K562 (cell line): ENCODE results near the gene COL5A3. TPM values are rescaled to one million over a fixed set of nuclear protein-coding genes. Genes with fewer than 3 reads are reported as not detected.
A peak's percentile ranks its signal among the peaks of the same experiment; 100 is the strongest.

Experiments used
- ATF2 ChIP-seq: sonication (generic); formaldehyde crosslinking; IDR thresholded peaks from 2 replicates; pipeline ENCODE4 v1.8.1; 2022; ENCODE audit warnings: missing genetic modification reagents
- C11orf30 ChIP-seq: fragments of 450-650 bp; IDR thresholded peaks from 2 replicates; pipeline ENCODE4 v1.6.1; 2016; ENCODE audit warnings: low read depth, mild to moderate bottlenecking
- CBX3 ChIP-seq, 2 experiments: IDR thresholded peaks; 1 replicate in 1 of 2; 2 replicates in 1 of 2; pipeline ENCODE4 v1.6.1; 2012; ENCODE audit warnings: inconsistent platforms in 2 of 2, low read length in 2 of 2, borderline replicate concordance in 1 of 2, control low read depth in 1 of 2
- CREM ChIP-seq: IDR thresholded peaks from 2 replicates; pipeline ENCODE4 v1.6.1; 2014; ENCODE audit warnings: antibody characterized with exemption, low read depth
- CTCF ChIP-seq, 3 experiments: IDR thresholded peaks in 2 of 3; conservative IDR thresholded peaks in 1 of 3; 2 replicates each; pipeline ENCODE4 v1.5.1; 2011 to 2012; ENCODE audit warnings: low read length in 3 of 3, mild to moderate bottlenecking in 3 of 3, control low read depth in 2 of 3, improper control_type of control experiment in 1 of 3, inconsistent platforms in 1 of 3, low read depth in 1 of 3, mixed read lengths in 1 of 3, moderate library complexity in 1 of 3; ENCODE audit not compliant: insufficient read depth in 2 of 3
- CTCFL ChIP-seq: IDR thresholded peaks from 2 replicates; pipeline ENCODE4 v1.6.1; 2011; ENCODE audit warnings: borderline replicate concordance, low read depth, mild to moderate bottlenecking, moderate library complexity, low read length; ENCODE audit not compliant: insufficient read depth, poor library complexity, severe bottlenecking
- CXXC5 ChIP-seq: fragments of 250-450 bp; sonication (Bioruptor Pico); IDR thresholded peaks from 2 replicates; pipeline ENCODE4 v1.8.0; 2022; ENCODE audit warnings: inconsistent platforms, mild to moderate bottlenecking, moderate library complexity
- HEY1 ChIP-seq: fragments of 250-450 bp; sonication (Bioruptor Pico); IDR thresholded peaks from 2 replicates; pipeline ENCODE4 v1.5.0; 2020; ENCODE audit warnings: mild to moderate bottlenecking, moderate library complexity, borderline replicate concordance
- L3MBTL2 ChIP-seq: fragments of 450-650 bp; IDR thresholded peaks from 2 replicates; pipeline ENCODE4 v1.6.1; 2016; ENCODE audit warnings: mild to moderate bottlenecking, moderate library complexity
- MXD1 ChIP-seq: fragments of 250-450 bp; sonication (Bioruptor Pico); IDR thresholded peaks from 2 replicates; pipeline ENCODE4 v1.8.0; 2021; ENCODE audit warnings: borderline replicate concordance, mild to moderate bottlenecking, moderate library complexity; ENCODE audit not compliant: poor library complexity, severe bottlenecking
- NR3C1 ChIP-seq: sonication (generic); formaldehyde crosslinking; IDR thresholded peaks from 2 replicates; pipeline ENCODE4 v1.8.1; 2022; ENCODE audit warnings: missing genetic modification reagents
- SMAD4 ChIP-seq: fragments of 250-450 bp; sonication (Bioruptor Pico); conservative IDR thresholded peaks from 2 replicates; pipeline ENCODE4 v1.8.0; 2021; ENCODE audit warnings: inconsistent platforms, mild to moderate bottlenecking, moderate library complexity
- SRSF7 ChIP-seq: fragments of 200-400 bp; formaldehyde crosslinking; optimal IDR thresholded peaks from 2 replicates; pipeline ENCODE3; 2017; ENCODE audit warnings: mild to moderate bottlenecking, low read depth, low read length
- YY1 ChIP-seq, 3 experiments: IDR thresholded peaks; 2 replicates each; pipeline ENCODE4 v1.6.1; 2011; ENCODE audit warnings: low read length in 2 of 3, mild to moderate bottlenecking in 2 of 3, moderate library complexity in 2 of 3, borderline replicate concordance in 1 of 3, control low read depth in 1 of 3, low read depth in 1 of 3; ENCODE audit not compliant: insufficient read depth in 3 of 3, insufficient replicate concordance in 2 of 3, control insufficient read depth in 1 of 3, insufficient read length in 1 of 3; ENCODE audit errors: extremely low read depth in 1 of 3
- ZFX ChIP-seq: sonication (generic); formaldehyde crosslinking; IDR thresholded peaks from 2 replicates; pipeline ENCODE4 v1.8.0; 2022; ENCODE audit warnings: mild to moderate bottlenecking, missing genetic modification reagents, moderate library complexity
- ZNF212 ChIP-seq: fragments of 450-650 bp; formaldehyde crosslinking; IDR thresholded peaks from 2 replicates; pipeline ENCODE4 v1.4.0; 2020; ENCODE audit warnings: mild to moderate bottlenecking
- ZNF511 ChIP-seq: sonication (generic); formaldehyde crosslinking; IDR thresholded peaks from 2 replicates; pipeline ENCODE4 v1.8.0; 2022; ENCODE audit warnings: mild to moderate bottlenecking, missing genetic modification reagents
- ZNF584 ChIP-seq: fragments of 200-800 bp; sonication (Bioruptor generic); IDR thresholded peaks from 2 replicates; pipeline ENCODE4 v1.6.1; 2016; ENCODE audit warnings: low read depth, mild to moderate bottlenecking, missing genetic modification characterization, missing compliant biosample characterization
- ZNF644 ChIP-seq: fragments of 200-800 bp; sonication (Bioruptor generic); IDR thresholded peaks from 2 replicates; pipeline ENCODE4 v1.6.1; 2016; ENCODE audit warnings: low read depth, missing genetic modification characterization, missing compliant biosample characterization
- polyA plus RNA-seq, 8 experiments: library from polyadenylated mRNA; depleted of rRNA in 4 of 8; stranded (reverse) in 5 of 8; unstranded in 3 of 8; fragments of >200 nt; fragmentation: Nextera tagmentation in 2 of 8; fragmentation: Illumina TruSeq in 1 of 8; extraction: Ambion mirVana in 2 of 8; extraction: Trizol in 1 of 8; gene quantifications; 2 replicates each; pipeline versions ENCODE4 v1.2.1 to v1.2.3, GENCODE V29; 2011 to 2014; ENCODE audit warnings: inconsistent platforms in 1 of 8, missing spikeins in 1 of 8
- total RNA-seq, 7 experiments: library from RNA; depleted of rRNA in 6 of 7; stranded (reverse); fragments of >200 nt in 6 of 7; fragmentation: Illumina TruSeq in 2 of 7; extraction: Trizol in 2 of 7; gene quantifications; 2 replicates each; pipeline versions ENCODE4 v1.2.1 to v1.2.3, GENCODE V29; 2011 to 2021; ENCODE audit warnings: low replicate concordance in 1 of 7

Gene COL5A3
- total and polyA plus RNA-seq, 9 of the 15 experiments (the other 6 are each of a cell fraction or from before 2014, with no cell fraction given), result 0.01 to 0.02 TPM; not detected in 7

- peak; percentile 63 for TF ChIP-seq CTCFL
- peak; percentile 70; the same call in 1 of the 2 replicates for TF ChIP-seq ZNF511
- TF ChIP-seq ZNF584 (CRISPR knock-in tag), result no peak
- TF ChIP-seq CREM, result peak; percentile 39
- TF ChIP-seq ZFX (CRISPR knock-in tag), result peak; percentile 17; the same call in 1 of the 2 replicates
- TF ChIP-seq CTCF (IDR thresholded peaks at IDR 0.05 in 2 of 3, conservative IDR thresholded peaks at IDR 0.05 in 1 of 3; ENCODE audit: insufficient read depth in 2 of 3, low read depth in 1 of 3, low read length in 3 of 3), result 0 out of 6 replicates have a peak, but pooled peaks of 1 of the 3 experiments have one; percentile 3
- TF ChIP-seq L3MBTL2, result peak; percentile 95
- no peak for TF ChIP-seq HEY1
- 0 out of 2 replicates have a peak, but pooled peaks have one; percentile 19 for TF ChIP-seq SMAD4 (CRISPR knock-in tag)
- TF ChIP-seq ATF2 (CRISPR knock-in tag), result 0 out of 2 replicates have a peak, but pooled peaks have one; percentile 42
- no peak for TF ChIP-seq C11orf30
- TF ChIP-seq MXD1 (CRISPR knock-in tag), result no peak
- no peak for TF ChIP-seq ZNF644 (tag)
- no peak for TF ChIP-seq SRSF7
- peak; percentile 48 for TF ChIP-seq CXXC5 (CRISPR knock-in tag)
- TF ChIP-seq ZNF212, result no peak
- TF ChIP-seq NR3C1, result 0 out of 2 replicates have a peak, but pooled peaks have one; percentile 58
- peak in 1 of 2 experiments; percentile 54; a peak in 1 of 3 replicates for TF ChIP-seq CBX3 (IDR thresholded peaks at IDR 0.05; ENCODE audit: borderline replicate concordance in 1 of 2, low read length in 2 of 2)
- TF ChIP-seq YY1 (IDR thresholded peaks at IDR 0.05; ENCODE audit: borderline replicate concordance in 1 of 3, control insufficient read depth in 1 of 3, extremely low read depth in 1 of 3, insufficient read depth in 3 of 3, insufficient read length in 1 of 3, insufficient replicate concordance in 2 of 3, low read depth in 1 of 3, low read length in 2 of 3), result peak in 1 of 3 experiments; percentile 16
These were observed 96.9 kb downstream of the COL5A3 start (continued) for GRCh38 chr19:9913237-9914000.
